ENCODE data around the gene TOPBP1. TPM values are rescaled to one million over a fixed set of nuclear protein-coding genes. Genes with fewer than 3 reads are reported as not detected.

TOPBP1 gene
- total and polyA plus RNA-seq, 2 experiments from 2014 or later: 15.8 to 42.2 TPM

DNA sequence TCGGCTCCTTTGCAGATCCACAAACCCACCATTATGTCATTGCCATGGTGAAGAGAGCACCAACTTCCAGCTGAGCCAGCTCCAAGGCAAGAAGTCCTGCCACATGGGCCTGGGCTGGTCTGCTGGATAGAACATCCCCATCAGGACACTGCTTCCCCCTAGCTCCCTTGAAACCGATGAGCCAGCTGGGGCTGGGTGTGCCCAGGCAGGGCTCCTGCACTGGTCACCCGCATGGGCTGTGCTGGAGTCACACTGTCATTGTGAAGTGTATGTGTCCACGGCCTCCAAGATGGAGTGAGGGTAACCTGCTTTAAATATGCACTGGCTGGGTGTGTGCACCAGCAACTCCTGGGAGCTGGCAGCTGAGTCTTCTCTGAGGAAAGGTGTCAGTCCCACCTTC is 31.0 kb upstream of the TOPBP1 start:
- no peak overlapping the region for H3K4me3 Mint-ChIP-seq
- H3K36me3 ChIP-seq (ENCODE audit: insufficient read depth): no peaks in the 10 kb centered on the region
- no peaks in the 10 kb centered on the region for H3K36me3 Mint-ChIP-seq (ENCODE audit: low read depth)
- TF ChIP-seq NANOG (IDR thresholded peaks at IDR 0.05; ENCODE audit: borderline replicate concordance) (no peak), CREB1 (CRISPR knock-in tag; IDR thresholded peaks at IDR 0.05; ENCODE audit: low read depth) (no peak), STAT1 (IDR thresholded peaks at IDR 0.05; ENCODE audit: unreplicated experiment) (no peak), EZH2phosphoT487 (IDR thresholded peaks at IDR 0.05; ENCODE audit: unreplicated experiment) (no peak), ZNF331 (CRISPR knock-in tag; IDR thresholded peaks at IDR 0.05; ENCODE audit: low read depth) (no peak), EZH2 (IDR thresholded peaks at IDR 0.05; ENCODE audit: low read depth, unreplicated experiment) (no peak), POLR2AphosphoS5 (IDR thresholded peaks at IDR 0.05; ENCODE audit: low read depth) (no peak), ZNF114 (CRISPR knock-in tag; IDR thresholded peaks at IDR 0.05) (no peak), JUNB (IDR thresholded peaks at IDR 0.05; ENCODE audit: unreplicated experiment) (no peak)
- TF ChIP-seq, protein P1, sequence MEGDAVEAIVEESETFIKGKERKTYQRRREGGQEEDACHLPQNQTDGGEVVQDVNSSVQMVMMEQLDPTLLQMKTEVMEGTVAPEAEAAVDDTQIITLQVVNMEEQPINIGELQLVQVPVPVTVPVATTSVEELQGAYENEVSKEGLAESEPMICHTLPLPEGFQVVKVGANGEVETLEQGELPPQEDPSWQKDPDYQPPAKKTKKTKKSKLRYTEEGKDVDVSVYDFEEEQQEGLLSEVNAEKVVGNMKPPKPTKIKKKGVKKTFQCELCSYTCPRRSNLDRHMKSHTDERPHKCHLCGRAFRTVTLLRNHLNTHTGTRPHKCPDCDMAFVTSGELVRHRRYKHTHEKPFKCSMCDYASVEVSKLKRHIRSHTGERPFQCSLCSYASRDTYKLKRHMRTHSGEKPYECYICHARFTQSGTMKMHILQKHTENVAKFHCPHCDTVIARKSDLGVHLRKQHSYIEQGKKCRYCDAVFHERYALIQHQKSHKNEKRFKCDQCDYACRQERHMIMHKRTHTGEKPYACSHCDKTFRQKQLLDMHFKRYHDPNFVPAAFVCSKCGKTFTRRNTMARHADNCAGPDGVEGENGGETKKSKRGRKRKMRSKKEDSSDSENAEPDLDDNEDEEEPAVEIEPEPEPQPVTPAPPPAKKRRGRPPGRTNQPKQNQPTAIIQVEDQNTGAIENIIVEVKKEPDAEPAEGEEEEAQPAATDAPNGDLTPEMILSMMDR (conservative IDR thresholded peaks at IDR 0.05; ENCODE audit: low read depth in 2 of 2): no peak
- TF ChIP-seq, protein P2, sequence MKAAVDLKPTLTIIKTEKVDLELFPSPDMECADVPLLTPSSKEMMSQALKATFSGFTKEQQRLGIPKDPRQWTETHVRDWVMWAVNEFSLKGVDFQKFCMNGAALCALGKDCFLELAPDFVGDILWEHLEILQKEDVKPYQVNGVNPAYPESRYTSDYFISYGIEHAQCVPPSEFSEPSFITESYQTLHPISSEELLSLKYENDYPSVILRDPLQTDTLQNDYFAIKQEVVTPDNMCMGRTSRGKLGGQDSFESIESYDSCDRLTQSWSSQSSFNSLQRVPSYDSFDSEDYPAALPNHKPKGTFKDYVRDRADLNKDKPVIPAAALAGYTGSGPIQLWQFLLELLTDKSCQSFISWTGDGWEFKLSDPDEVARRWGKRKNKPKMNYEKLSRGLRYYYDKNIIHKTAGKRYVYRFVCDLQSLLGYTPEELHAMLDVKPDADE (IDR thresholded peaks at IDR 0.05): no peak
- TF ChIP-seq, protein P3, sequence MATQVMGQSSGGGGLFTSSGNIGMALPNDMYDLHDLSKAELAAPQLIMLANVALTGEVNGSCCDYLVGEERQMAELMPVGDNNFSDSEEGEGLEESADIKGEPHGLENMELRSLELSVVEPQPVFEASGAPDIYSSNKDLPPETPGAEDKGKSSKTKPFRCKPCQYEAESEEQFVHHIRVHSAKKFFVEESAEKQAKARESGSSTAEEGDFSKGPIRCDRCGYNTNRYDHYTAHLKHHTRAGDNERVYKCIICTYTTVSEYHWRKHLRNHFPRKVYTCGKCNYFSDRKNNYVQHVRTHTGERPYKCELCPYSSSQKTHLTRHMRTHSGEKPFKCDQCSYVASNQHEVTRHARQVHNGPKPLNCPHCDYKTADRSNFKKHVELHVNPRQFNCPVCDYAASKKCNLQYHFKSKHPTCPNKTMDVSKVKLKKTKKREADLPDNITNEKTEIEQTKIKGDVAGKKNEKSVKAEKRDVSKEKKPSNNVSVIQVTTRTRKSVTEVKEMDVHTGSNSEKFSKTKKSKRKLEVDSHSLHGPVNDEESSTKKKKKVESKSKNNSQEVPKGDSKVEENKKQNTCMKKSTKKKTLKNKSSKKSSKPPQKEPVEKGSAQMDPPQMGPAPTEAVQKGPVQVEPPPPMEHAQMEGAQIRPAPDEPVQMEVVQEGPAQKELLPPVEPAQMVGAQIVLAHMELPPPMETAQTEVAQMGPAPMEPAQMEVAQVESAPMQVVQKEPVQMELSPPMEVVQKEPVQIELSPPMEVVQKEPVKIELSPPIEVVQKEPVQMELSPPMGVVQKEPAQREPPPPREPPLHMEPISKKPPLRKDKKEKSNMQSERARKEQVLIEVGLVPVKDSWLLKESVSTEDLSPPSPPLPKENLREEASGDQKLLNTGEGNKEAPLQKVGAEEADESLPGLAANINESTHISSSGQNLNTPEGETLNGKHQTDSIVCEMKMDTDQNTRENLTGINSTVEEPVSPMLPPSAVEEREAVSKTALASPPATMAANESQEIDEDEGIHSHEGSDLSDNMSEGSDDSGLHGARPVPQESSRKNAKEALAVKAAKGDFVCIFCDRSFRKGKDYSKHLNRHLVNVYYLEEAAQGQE (IDR thresholded peaks at IDR 0.05; ENCODE audit: unreplicated experiment): no peak
- H3K4me1 ChIP-seq (ENCODE audit: insufficient read depth): no peaks in the 10 kb centered on the region
- H3K4me1 Mint-ChIP-seq: no peaks in the 10 kb centered on the region
- ATAC-seq (no peak), DNase-seq (ENCODE audit: low spot score) (no peak)
- no peaks in the 10 kb centered on the region for H3K79me2 ChIP-seq (replicated peaks; ENCODE audit: insufficient read depth)
- peaks cover 6% of the 10 kb centered on the region for H3K27me3 Mint-ChIP-seq (ENCODE audit: insufficient read depth, low read depth, poor library complexity)
- no peak overlapping the region for H2AFZ ChIP-seq
- H4K20me1 ChIP-seq (replicated peaks; ENCODE audit: insufficient read depth): no peaks in the 10 kb centered on the region
- H3K9me2 ChIP-seq (ENCODE audit: insufficient read depth): 0 out of 2 replicates have a peak, but pooled peaks cover 3% of the 10 kb centered on the region
- H3K27me3 ChIP-seq (ENCODE audit: insufficient read depth): no peaks in the 10 kb centered on the region
- H3K4me2 ChIP-seq: no peak overlapping the region
- H3K27ac Mint-ChIP-seq: no peak overlapping the region
- no peak overlapping the region for H3K4me3 ChIP-seq
- no peaks in the 10 kb centered on the region for H3K9me3 Mint-ChIP-seq
- no peaks in the 10 kb centered on the region for H3F3A ChIP-seq (replicated peaks; ENCODE audit: low read depth)
- no peak overlapping the region for H3K27ac ChIP-seq (ENCODE audit: low read depth)
